HG03280 (cell line): ENCODE measurements around the gene HAUS7.

Experiments
- ATAC-seq: cut with Tn5 transposase; IDR thresholded peaks from one replicate; pipeline ENCODE4 v1.9.1; 2021; ENCODE audit warnings: mild to moderate bottlenecking, moderate library complexity; ENCODE audit not compliant: unreplicated experiment

HAUS7 gene

GRCh38 chrX:153441981-153442380 is 28.4 kb downstream of the HAUS7 start:
- no peak for ATAC-seq

GRCh38 chrX:153441296-153441695 is 29.1 kb downstream of the HAUS7 start:
- ATAC-seq, result no peak

GRCh38 chrX:153440556-153441135 is 29.7 kb downstream of the HAUS7 start:
- ATAC-seq, result no peak

GRCh38 chrX:153439977-153440376 is 30.4 kb downstream of the HAUS7 start:
- no peak for ATAC-seq

- ATAC-seq, result no peak
These were observed 31.8 kb downstream of the HAUS7 start for GRCh38 chrX:153438532-153438931.

GRCh38 chrX:153435845-153436244 is 34.5 kb downstream of the HAUS7 start:
- no peak for ATAC-seq

- ATAC-seq, result no peak
These were observed 35.6 kb downstream of the HAUS7 start for GRCh38 chrX:153434801-153435200.

- ATAC-seq, result no peak
These were observed 36.5 kb downstream of the HAUS7 start for GRCh38 chrX:153433781-153434285.

- ATAC-seq, result no peak
These were observed 37.2 kb downstream of the HAUS7 start for GRCh38 chrX:153433161-153433680.

- ATAC-seq, result no peak
These were observed 39.6 kb downstream of the HAUS7 start for GRCh38 chrX:153430796-153431195.

GRCh38 chrX:153426204-153426603 is 44.2 kb downstream of the HAUS7 start:
- ATAC-seq, result no peak

- no peak for ATAC-seq
These were observed 46.7 kb downstream of the HAUS7 start for GRCh38 chrX:153423652-153424051.

- no peak for ATAC-seq
These were observed 48.5 kb downstream of the HAUS7 start for GRCh38 chrX:153421856-153422255.

- no peak for ATAC-seq
These were observed 49.4 kb downstream of the HAUS7 start for GRCh38 chrX:153420851-153421599.

- ATAC-seq, result no peak
These were observed 52.7 kb downstream of the HAUS7 start for GRCh38 chrX:153417637-153418036.

- ATAC-seq, result no peak
These were observed 53.5 kb downstream of the HAUS7 start for GRCh38 chrX:153416781-153417450.

GRCh38 chrX:153414856-153415510 is 55.4 kb downstream of the HAUS7 start:
- ATAC-seq, result no peak

GRCh38 chrX:153413731-153414130 is 56.6 kb downstream of the HAUS7 start:
- ATAC-seq, result no peak

- no peak for ATAC-seq
These were observed 57.3 kb downstream of the HAUS7 start for GRCh38 chrX:153412746-153413720.

GRCh38 chrX:153411988-153412574 is 58.3 kb downstream of the HAUS7 start:
- ATAC-seq, result no peak
